Measurements from ENCODE around the gene ARL5A.
"Not testable (repeated sequence)": the region's sequence is repeated elsewhere in the genome, so short reads cannot be mapped to it uniquely, and the experiment has no call there.

DNA sequence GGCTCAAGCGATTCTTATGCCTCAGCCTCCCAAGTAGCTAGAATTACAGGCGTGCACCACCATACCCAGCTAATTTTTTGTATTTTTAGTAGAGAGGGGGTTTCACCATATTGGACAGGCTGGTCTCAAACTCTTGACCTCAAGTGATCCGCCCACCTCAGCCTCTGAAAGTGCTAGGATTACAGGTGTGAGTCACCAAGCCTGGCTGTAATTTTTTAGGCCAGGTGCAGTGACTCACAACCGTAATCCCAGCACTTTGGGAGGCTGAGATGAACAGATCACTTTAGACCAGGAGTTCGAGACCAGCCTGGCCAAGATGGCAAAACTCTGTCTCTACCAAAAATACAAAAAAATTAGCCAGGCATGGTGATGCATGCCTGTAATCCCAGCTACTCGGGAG is 33.8 kb downstream of the ARL5A start:
- TF ChIP-seq, protein P1, sequence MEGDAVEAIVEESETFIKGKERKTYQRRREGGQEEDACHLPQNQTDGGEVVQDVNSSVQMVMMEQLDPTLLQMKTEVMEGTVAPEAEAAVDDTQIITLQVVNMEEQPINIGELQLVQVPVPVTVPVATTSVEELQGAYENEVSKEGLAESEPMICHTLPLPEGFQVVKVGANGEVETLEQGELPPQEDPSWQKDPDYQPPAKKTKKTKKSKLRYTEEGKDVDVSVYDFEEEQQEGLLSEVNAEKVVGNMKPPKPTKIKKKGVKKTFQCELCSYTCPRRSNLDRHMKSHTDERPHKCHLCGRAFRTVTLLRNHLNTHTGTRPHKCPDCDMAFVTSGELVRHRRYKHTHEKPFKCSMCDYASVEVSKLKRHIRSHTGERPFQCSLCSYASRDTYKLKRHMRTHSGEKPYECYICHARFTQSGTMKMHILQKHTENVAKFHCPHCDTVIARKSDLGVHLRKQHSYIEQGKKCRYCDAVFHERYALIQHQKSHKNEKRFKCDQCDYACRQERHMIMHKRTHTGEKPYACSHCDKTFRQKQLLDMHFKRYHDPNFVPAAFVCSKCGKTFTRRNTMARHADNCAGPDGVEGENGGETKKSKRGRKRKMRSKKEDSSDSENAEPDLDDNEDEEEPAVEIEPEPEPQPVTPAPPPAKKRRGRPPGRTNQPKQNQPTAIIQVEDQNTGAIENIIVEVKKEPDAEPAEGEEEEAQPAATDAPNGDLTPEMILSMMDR (IDR thresholded peaks at IDR 0.05), result not testable (repeated sequence)
- TF ChIP-seq EZH2, EZH2phosphoT487 (IDR thresholded peaks at IDR 0.05): not testable (repeated sequence)

Data from neural progenitor cell (in vitro differentiated cells).